Measurements from ENCODE around the gene MYLIP. TPM values are rescaled to one million over a fixed set of nuclear protein-coding genes. Genes with fewer than 3 reads are reported as not detected.

MYLIP gene
- total and polyA plus RNA-seq, 2 of the 13 experiments (the other 11 are each of a cell fraction or from before 2014, with no cell fraction given) = 3.4 to 10.8 TPM

DNA sequence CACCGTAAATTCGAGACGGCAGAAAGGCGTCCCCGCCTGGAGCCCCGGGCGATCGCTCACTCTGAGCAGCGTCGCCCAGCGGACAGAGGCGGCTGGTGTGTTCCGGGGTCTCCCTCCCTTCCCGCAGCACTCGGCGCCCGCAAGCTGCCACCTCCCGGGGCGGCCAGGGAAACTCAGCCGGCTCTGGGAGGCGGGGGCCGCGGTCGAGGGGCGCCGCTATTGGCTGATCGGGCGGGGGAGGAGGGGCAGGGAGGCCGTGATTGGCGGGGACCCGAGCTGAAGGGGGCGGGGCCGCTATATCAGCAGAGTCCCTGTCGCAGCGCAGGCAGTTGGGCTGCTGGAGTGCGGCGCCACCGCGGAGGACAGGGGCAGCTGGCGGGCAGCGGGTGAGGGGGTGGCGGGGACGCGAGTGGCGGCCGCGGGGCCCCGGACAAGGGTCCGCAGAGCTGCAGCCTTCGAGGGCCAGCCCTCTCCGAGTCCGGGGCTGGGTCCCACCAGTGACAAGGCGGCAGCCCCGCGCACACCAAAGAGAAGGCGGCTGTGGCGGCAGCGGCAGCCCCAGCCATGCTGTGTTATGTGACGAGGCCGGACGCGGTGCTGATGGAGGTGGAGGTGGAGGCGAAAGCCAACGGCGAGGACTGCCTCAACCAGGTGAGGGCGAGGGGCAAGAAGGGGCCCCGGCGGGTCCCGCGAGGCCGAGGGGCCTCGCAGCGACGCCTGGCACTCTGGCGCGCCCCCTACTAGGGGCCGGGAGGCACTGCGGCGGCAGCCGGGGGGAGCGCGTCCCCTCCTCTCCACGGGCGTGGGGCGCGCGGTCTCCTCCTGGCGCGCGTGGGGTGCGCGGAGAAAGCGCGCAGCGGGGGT lies at the start of gene MYLIP (continued):
- TF ChIP-seq SNRNP70 (IDR thresholded peaks at IDR 0.05; ENCODE audit: low read depth, low read length) = no peak
- peak; percentile 83 for TF ChIP-seq KDM5B (CRISPR knock-in tag; IDR thresholded peaks at IDR 0.05; ENCODE audit: borderline replicate concordance)
- TF ChIP-seq ZNF333 (CRISPR knock-in tag; IDR thresholded peaks at IDR 0.05; ENCODE audit: borderline replicate concordance) = no peak; the same call in 1 of the 2 replicates
- TF ChIP-seq, protein P1, sequence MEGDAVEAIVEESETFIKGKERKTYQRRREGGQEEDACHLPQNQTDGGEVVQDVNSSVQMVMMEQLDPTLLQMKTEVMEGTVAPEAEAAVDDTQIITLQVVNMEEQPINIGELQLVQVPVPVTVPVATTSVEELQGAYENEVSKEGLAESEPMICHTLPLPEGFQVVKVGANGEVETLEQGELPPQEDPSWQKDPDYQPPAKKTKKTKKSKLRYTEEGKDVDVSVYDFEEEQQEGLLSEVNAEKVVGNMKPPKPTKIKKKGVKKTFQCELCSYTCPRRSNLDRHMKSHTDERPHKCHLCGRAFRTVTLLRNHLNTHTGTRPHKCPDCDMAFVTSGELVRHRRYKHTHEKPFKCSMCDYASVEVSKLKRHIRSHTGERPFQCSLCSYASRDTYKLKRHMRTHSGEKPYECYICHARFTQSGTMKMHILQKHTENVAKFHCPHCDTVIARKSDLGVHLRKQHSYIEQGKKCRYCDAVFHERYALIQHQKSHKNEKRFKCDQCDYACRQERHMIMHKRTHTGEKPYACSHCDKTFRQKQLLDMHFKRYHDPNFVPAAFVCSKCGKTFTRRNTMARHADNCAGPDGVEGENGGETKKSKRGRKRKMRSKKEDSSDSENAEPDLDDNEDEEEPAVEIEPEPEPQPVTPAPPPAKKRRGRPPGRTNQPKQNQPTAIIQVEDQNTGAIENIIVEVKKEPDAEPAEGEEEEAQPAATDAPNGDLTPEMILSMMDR (CRISPR knock-in tag; IDR thresholded peaks at IDR 0.05) = peak; percentile 94
- no peak for TF ChIP-seq ZNF549 (CRISPR knock-in tag; IDR thresholded peaks at IDR 0.05)
- TF ChIP-seq ZNF770 (CRISPR knock-in tag; IDR thresholded peaks at IDR 0.05) = peak; percentile 75
- TF ChIP-seq NR2F6 (IDR thresholded peaks at IDR 0.05) = no peak
- peak; percentile 48; the same call in 1 of the 2 replicates for TF ChIP-seq NR2F6 (CRISPR knock-in tag; IDR thresholded peaks at IDR 0.05)
- no peak for TF ChIP-seq ZNF362 (CRISPR knock-in tag; IDR thresholded peaks at IDR 0.05; ENCODE audit: borderline replicate concordance)
- no peak for TF ChIP-seq MTA1 (CRISPR knock-in tag; IDR thresholded peaks at IDR 0.05; ENCODE audit: borderline replicate concordance)
- peak; percentile 62; the same call in 1 of the 2 replicates for TF ChIP-seq PRDM15 (CRISPR knock-in tag; IDR thresholded peaks at IDR 0.05)
- TF ChIP-seq MTA3 (CRISPR knock-in tag; IDR thresholded peaks at IDR 0.05) = no peak
- TF ChIP-seq, protein P2, sequence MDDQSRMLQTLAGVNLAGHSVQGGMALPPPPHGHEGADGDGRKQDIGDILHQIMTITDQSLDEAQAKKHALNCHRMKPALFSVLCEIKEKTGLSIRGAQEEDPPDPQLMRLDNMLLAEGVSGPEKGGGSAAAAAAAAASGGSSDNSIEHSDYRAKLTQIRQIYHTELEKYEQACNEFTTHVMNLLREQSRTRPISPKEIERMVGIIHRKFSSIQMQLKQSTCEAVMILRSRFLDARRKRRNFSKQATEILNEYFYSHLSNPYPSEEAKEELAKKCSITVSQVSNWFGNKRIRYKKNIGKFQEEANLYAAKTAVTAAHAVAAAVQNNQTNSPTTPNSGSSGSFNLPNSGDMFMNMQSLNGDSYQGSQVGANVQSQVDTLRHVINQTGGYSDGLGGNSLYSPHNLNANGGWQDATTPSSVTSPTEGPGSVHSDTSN (CRISPR knock-in tag; IDR thresholded peaks at IDR 0.05; ENCODE audit: borderline replicate concordance) = 0 out of 2 replicates have a peak, but pooled peaks have one; percentile 23
